HG02870 (cell line): ENCODE measurements around the gene WDR70.

Experiments
- ATAC-seq: cut with Tn5 transposase; IDR thresholded peaks from one replicate; pipeline ENCODE4 v1.9.1; 2021; ENCODE audit warnings: mild to moderate bottlenecking, moderate library complexity; ENCODE audit not compliant: unreplicated experiment

The WDR70 gene

GRCh38 chr5:37717613-37718431 lies 338.7 kb downstream of the WDR70 start:
- ATAC-seq, result no peak

DNA sequence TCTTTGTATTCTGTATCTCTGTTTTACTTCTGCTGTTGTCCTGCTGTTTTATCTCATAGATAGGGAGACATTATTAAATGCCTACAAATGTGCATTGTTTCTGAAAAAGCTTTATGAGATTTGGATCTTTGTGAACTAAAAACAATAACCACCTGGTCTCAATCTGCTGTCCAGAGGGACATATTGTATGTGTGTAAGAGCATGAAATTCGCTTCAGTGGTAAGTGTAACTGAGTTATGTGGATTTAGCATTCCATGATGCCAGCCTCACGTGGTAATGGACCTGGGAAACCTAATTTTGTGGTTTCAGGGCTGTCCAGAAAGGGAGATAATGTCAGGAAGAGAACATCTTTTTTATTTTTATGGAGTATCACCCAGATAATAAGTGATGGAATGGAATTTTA lies 341.4 kb downstream of the WDR70 start:
- ATAC-seq, result no peak

- peak; percentile 67 for ATAC-seq
These were observed 342.3 kb downstream of the WDR70 start for GRCh38 chr5:37721447-37721871.

DNA sequence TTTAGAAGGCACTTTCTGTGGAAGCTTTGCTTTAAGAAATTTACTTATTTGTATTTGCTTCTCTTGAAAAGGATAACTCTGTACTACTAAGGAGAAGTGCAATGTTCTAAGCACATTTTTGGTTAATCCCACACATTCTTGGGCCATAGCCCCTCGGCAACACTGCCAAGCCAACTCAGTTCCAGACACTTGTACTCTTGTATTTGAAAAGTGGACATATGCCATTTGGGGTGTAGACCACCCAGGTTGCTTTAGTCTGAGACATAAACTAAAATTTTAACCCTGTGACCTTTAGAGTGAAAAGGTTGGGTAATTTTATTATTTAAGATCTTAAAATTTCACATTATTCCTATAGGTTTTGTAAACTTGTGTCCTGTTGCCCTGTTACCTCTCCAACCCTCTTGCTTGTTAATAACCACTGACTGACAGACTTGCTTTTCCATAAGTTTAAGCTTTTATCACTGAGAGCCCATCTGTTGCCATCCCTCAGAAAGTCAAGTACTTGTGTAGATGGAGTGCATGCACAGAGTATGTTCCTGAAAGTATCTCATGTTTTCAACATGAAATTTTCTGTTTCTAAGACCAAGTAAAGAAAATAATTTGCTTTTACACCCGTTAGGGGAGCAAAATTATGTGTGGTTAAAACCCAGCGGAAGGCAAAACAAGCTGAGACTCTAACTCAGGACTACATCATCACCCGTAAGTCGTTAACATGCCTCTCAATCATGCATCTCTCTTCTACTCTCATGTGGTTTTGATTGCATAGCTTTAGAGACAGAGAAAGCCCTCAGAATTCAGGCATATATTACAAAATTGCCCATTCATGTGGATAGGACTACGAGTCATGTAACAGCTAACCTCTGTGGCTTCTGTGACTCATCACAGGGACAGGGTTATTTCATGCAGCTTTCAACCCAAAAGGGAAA lies 343.4 kb downstream of the WDR70 start:
- peak; percentile 80 for ATAC-seq

GRCh38 chr5:37723162-37723961 lies 344.2 kb downstream of the WDR70 start:
- ATAC-seq, result no peak

GRCh38 chr5:37724395-37725125 lies 345.4 kb downstream of the WDR70 start:
- ATAC-seq, result no peak

DNA sequence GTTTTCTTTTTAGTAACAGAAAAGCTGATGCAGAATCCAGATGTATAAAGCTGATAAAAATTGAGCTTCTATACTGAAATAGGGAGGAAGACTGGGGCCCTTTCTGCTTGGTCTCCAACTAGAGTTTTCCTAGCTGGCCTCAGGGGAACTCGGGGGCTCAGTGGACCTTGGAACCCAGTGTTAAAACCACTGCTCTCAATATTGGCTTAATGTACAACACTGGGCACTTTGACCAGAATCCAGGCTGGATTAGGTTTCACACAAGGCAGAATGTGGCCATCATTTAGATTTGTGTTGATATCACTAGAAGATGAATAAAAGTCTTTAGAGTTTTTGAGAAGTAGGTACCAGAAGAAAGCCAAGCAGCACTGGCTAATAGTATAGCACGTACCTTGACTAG lies 346.1 kb downstream of the WDR70 start:
- no peak for ATAC-seq

DNA sequence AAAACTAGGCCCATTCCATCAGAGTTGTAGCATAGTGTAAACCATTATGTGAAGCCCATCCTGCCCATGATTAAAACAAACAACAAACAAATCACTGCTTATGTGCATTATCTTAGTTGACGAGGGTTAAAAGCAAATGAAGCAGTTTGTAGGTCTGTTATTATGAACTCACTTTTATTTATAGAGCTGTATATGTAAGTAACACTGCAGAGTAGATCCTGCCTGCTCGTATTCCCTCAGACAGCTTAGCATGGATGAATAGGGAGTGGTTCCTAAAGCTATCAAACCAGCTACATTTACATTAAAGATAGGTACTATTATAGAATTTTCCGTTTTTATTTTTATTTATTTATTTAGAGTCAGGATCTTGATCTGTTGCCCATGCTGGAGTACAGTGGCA lies 348.1 kb downstream of the WDR70 start:
- no peak for ATAC-seq

DNA sequence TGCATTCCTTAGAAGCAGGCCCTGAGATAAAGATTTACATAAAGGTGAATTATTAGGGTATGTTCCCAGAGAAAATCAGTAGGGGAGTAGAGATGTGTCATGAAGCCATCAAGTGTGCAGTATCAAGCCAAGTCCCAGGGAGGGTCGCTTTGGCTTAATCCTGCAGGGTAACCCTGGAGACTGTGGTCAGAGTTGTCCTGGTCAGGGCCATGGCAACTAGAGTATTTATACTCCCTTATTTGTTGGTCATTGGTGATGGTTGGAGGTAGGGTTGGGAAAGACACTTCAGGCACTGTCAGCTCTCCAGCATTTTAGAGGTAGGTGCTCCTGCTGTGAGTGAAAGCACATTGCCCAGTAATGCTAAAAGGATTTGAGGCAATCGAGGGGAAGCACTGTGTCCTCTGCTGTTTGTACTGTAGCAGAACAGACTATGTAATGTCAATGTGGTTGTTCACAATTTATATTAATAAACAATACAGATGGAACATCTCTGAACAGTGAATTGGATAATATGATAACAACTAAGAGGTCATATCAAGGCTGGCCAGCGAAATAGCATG lies 351.9 kb downstream of the WDR70 start:
- ATAC-seq, result no peak

- ATAC-seq, result no peak
These were observed 355.0 kb downstream of the WDR70 start for GRCh38 chr5:37734114-37734513.

DNA sequence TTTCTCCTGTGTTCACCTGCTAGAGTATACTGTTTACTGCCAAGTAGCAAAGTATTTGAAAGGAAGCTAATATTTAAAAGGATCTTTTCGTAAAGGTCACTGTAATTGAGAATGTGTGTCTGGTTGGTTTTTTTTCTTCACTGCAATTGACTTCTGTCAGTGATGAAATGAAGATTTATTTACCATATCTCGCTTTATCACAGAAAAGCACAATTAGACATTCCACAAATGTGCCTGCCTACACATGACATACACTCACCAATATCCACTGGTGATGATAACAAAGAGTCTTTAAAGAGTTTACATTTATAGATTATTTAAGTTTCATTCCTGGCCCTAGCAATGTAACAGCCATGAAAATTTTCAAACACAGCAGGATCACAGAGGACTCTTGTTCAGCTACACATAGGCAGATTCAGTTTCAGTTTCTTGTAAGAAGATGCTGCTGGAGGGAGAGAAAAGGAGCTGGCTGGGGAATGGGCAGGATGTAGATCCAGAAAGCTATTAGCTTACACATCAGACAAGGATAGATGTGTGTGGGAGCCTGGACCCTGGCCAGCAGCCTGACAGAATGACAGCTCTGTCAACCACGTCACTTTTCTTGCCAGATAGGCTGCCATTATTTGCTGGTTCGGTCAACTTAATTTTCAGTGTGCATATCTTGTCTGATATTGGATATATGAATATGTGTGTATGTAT lies 356.7 kb downstream of the WDR70 start:
- no peak for ATAC-seq

- ATAC-seq, result no peak
These were observed 357.3 kb downstream of the WDR70 start for GRCh38 chr5:37736397-37736796.

GRCh38 chr5:37737326-37738056 lies 358.4 kb downstream of the WDR70 start:
- no peak for ATAC-seq

DNA sequence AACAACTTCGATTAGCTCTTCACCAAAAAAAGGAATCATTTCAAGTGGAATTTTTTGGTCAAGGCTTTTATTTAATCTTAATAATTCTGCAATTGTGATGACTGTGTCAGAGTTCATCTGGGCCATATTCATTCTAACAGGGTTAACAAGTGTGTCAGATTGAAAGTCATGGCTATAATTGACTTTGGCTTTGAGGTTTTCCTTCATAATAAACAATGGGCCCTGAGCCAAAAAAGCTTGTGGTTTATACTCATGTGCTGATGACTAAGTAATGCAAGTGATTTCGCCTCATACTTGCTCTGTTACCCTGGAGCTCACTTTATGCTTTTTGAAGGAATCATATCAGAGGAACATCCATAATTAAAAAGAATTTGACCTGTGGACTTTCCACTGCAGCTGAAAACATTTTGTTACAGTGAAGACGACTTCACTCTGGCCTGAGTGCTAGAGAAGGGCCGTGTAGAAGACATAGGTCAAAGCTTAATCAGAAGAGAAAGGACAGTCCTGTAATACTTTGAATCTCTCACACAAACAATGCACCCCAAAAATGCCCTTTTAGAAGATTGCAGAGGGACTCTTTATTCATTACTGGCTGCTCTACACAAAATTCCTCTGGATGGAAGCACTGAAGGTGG lies 359.1 kb downstream of the WDR70 start:
- ATAC-seq, result peak; percentile 92

DNA sequence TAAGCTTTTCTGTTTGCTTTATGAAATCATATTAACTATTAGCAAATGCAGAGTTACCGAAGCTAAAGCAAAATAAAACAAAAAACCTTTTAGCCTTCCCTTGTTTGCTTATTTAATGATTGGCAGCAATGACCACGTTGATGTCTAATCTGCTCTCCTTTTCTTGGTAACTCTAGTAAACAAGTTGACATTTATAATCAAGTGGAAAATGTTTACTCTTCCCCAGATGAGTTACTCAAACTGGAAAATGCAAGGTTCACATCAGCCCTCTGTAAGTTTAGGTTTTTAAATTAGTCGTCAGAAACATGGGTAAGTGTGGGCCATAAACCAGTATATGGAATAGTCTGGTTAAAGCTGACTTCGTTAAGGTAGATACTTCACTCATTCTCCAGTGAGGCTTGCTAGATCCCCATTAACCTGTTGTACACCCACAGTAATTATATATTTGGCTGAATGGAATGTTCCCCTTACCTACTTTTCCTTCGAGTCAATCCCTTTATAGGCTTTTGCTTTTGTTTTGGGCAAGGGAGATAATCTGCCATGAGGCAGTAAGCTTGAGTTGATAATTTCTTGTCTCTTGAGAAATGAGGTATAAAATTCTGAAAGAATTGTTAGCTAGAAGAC lies 359.9 kb downstream of the WDR70 start:
- ATAC-seq, result no peak

DNA sequence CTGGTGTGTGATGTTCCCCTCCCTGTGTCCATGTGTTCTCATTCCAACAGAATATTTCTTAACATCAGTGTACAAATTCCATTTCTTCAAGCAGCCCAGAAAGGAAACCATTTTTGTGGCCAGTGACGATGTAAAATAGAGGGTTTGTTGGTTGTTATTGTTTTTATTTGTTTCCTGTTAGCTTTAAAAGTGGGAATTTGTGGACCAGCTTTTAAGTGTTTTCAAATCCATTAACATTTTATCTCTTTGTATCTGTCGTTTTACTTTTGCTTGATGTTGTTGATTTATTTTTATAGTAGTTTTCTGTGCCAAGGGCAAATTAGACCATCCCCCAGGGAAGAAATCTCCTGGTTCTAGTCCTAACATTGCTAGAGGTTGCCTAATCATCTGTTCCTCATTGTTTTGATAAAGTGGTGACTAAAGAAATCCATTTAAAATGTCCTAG lies 360.7 kb downstream of the WDR70 start:
- no peak for ATAC-seq

DNA sequence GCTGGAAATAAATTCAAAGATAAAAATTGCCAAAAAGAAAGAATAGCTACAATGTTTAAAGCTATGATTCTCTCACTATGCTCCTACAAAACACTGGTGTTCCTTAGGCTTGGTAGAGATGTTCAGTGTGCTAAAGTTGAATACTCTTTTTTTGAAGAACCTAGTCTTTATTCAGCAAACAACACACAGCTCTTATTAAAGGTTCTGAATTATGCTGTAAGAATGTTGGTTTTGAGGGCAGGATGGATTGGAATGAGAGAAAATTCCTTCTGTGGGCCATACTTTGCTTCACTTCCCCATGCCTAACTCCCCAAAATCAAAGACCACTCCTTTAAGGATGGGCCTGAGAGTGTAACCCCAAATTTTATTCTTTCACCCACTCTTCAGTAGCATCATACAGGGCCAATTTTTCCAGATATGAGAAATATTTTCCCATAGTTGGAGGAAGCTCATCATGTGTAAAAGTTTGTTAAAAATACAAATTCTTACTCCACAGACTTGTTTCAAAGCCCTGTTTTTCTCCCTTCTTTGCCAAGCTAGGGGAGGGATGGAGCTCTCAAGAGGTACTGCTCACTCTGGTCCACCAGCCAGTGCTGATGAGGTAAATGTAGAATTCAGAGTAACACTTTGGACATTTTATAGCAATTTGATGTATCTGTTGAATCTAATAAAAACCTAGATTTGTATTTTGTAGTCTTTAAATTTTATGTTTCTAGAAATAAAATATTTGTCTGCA lies 361.4 kb downstream of the WDR70 start:
- no peak for ATAC-seq
